ENCODE results near the gene EXOC4.

DNA sequence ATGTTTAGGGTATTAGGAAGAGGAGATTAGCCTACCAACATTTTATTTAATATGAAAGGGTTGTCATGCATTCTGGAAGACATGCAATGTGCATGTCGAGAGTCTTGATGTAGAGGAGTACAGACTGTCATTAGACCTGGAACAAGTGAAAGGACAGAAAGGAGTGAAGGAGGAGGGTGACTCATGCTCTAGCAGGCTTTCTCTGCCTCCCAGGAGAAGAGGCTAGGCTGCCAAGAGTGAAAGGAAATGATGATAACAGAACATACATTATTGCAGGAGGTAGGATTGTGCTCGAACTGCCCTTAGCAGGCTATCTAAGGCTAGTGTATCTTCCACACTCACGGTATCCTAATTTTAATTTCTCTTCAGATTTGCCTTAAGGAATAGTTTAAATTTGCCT lies 228.8 kb downstream of the EXOC4 start:
- TF ChIP-seq, protein P1, sequence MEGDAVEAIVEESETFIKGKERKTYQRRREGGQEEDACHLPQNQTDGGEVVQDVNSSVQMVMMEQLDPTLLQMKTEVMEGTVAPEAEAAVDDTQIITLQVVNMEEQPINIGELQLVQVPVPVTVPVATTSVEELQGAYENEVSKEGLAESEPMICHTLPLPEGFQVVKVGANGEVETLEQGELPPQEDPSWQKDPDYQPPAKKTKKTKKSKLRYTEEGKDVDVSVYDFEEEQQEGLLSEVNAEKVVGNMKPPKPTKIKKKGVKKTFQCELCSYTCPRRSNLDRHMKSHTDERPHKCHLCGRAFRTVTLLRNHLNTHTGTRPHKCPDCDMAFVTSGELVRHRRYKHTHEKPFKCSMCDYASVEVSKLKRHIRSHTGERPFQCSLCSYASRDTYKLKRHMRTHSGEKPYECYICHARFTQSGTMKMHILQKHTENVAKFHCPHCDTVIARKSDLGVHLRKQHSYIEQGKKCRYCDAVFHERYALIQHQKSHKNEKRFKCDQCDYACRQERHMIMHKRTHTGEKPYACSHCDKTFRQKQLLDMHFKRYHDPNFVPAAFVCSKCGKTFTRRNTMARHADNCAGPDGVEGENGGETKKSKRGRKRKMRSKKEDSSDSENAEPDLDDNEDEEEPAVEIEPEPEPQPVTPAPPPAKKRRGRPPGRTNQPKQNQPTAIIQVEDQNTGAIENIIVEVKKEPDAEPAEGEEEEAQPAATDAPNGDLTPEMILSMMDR (IDR thresholded peaks at IDR 0.05): no peak
- TF ChIP-seq POLR2A (IDR thresholded peaks at IDR 0.05; ENCODE audit: low read depth): no peak
- no peak for TF ChIP-seq POLR2AphosphoS5 (IDR thresholded peaks at IDR 0.05)
